NT2/D1 (cell line): ENCODE results near the gene TOM1L1.

ENCODE experiments used
- DNase-seq: peaks from one replicate; pipeline ENCODE4 v3.0.0-alpha.2; 2011; ENCODE audit warnings: low read depth, low spot score
- H3K27me3 ChIP-seq: 2 replicates; pipeline ENCODE4 v1.6.0; 2011; ENCODE audit warnings: mild to moderate bottlenecking; ENCODE audit not compliant: insufficient read length, insufficient read depth
- H3K36me3 ChIP-seq: 2 replicates; pipeline ENCODE4 v1.6.1; 2011; ENCODE audit warnings: mild to moderate bottlenecking, low read length, mixed read lengths; ENCODE audit not compliant: insufficient read depth, insufficient read length
- H3K4me1 ChIP-seq: 2 replicates; pipeline ENCODE4 v1.5.1; 2011; ENCODE audit not compliant: insufficient read depth, insufficient read length
- H3K4me3 ChIP-seq: 2 replicates; pipeline ENCODE4 v1.5.1; 2011; ENCODE audit warnings: low read depth; ENCODE audit not compliant: insufficient read length
- H3K9ac ChIP-seq: 2 replicates; pipeline ENCODE4 v1.6.0; 2011; ENCODE audit warnings: low read depth; ENCODE audit not compliant: insufficient read length
- H3K9me3 ChIP-seq: 2 replicates; pipeline ENCODE4 v1.5.1; 2011; ENCODE audit warnings: mild to moderate bottlenecking, low read length; ENCODE audit not compliant: insufficient read depth
- SUZ12 ChIP-seq: IDR thresholded peaks from 2 replicates; pipeline ENCODE4 v1.6.1; 2011; ENCODE audit not compliant: insufficient read length, insufficient read depth; ENCODE audit errors: extremely low read depth
- YY1 ChIP-seq: IDR thresholded peaks from 2 replicates; pipeline ENCODE4 v1.6.1; 2011; ENCODE audit not compliant: insufficient read length, insufficient read depth
- ZNF274 ChIP-seq: IDR thresholded peaks from 2 replicates; pipeline ENCODE4 v1.6.1; 2011; ENCODE audit warnings: mild to moderate bottlenecking, low read depth, low read length

Gene TOM1L1, protein sequence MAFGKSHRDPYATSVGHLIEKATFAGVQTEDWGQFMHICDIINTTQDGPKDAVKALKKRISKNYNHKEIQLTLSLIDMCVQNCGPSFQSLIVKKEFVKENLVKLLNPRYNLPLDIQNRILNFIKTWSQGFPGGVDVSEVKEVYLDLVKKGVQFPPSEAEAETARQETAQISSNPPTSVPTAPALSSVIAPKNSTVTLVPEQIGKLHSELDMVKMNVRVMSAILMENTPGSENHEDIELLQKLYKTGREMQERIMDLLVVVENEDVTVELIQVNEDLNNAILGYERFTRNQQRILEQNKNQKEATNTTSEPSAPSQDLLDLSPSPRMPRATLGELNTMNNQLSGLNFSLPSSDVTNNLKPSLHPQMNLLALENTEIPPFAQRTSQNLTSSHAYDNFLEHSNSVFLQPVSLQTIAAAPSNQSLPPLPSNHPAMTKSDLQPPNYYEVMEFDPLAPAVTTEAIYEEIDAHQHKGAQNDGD

GRCh38 chr17:54900457-54901229 is at the start of gene TOM1L1:
TSS of gene TOM1L1 (plus strand) at chr17:54900852. CDS start at chr17:54900866, 14 bp downstream.
- peak within 1 kb of the TSS; percentile 80 for H3K4me3 ChIP-seq
- H3K9ac ChIP-seq: peak within 1 kb of the TSS; percentile 92
- H3K4me1 ChIP-seq: peaks cover 4% of the 10 kb centered on the region
- peak; percentile 51 for DNase-seq
- H3K9me3 ChIP-seq: no peaks in the 10 kb centered on the region
- TF ChIP-seq YY1: no peak
- TF ChIP-seq SUZ12: no peak
- TF ChIP-seq ZNF274: no peak
- peaks cover 10% of the 10 kb centered on the region for H3K36me3 ChIP-seq
- H3K27me3 ChIP-seq: no peaks in the 10 kb centered on the region

- H3K27me3 ChIP-seq: no peaks in the 10 kb centered on the region
- no peaks in the 10 kb centered on the region for H3K4me1 ChIP-seq
- no peaks in the 10 kb centered on the region for H3K36me3 ChIP-seq
- no peak for DNase-seq
- no peaks in the 10 kb centered on the region for H3K9me3 ChIP-seq
- no peak overlapping the region for H3K4me3 ChIP-seq
- TF ChIP-seq YY1 (no peak), ZNF274 (no peak), SUZ12 (no peak)
- no peak overlapping the region for H3K9ac ChIP-seq
Measured at GRCh38 chr17:54859187-54859586, 41.5 kb upstream of the TOM1L1 start.

- no peaks in the 10 kb centered on the region for H3K9me3 ChIP-seq
- DNase-seq: no peak
- H3K4me3 ChIP-seq: no peak overlapping the region
- H3K9ac ChIP-seq: no peak overlapping the region
- no peaks in the 10 kb centered on the region for H3K27me3 ChIP-seq
- TF ChIP-seq SUZ12 (no peak), ZNF274 (no peak), YY1 (no peak)
- no peaks in the 10 kb centered on the region for H3K36me3 ChIP-seq
- H3K4me1 ChIP-seq: no peaks in the 10 kb centered on the region
Measured at GRCh38 chr17:54860617-54861470, 39.8 kb upstream of the TOM1L1 start.

- Histone ChIP-seq H3K36me3 (no peaks in the 10 kb centered on the region), H3K9me3 (no peaks in the 10 kb centered on the region), H3K4me1 (no peaks in the 10 kb centered on the region), H3K9ac (no peak overlapping the region), H3K4me3 (no peak overlapping the region), H3K27me3 (no peaks in the 10 kb centered on the region)
- DNase-seq: no peak
- no peak for TF ChIP-seq SUZ12
Measured at GRCh38 chr17:54861471-54861983, 39.1 kb upstream of the TOM1L1 start.

GRCh38 chr17:54863176-54863575 is 37.5 kb upstream of the TOM1L1 start:
- Histone ChIP-seq H3K27me3 (no peaks in the 10 kb centered on the region), H3K9ac (no peak overlapping the region), H3K4me3 (no peak overlapping the region), H3K36me3 (no peaks in the 10 kb centered on the region), H3K9me3 (no peaks in the 10 kb centered on the region), H3K4me1 (no peaks in the 10 kb centered on the region)
- TF ChIP-seq SUZ12 (no peak), YY1 (no peak), ZNF274 (no peak)
- DNase-seq: no peak

DNA sequence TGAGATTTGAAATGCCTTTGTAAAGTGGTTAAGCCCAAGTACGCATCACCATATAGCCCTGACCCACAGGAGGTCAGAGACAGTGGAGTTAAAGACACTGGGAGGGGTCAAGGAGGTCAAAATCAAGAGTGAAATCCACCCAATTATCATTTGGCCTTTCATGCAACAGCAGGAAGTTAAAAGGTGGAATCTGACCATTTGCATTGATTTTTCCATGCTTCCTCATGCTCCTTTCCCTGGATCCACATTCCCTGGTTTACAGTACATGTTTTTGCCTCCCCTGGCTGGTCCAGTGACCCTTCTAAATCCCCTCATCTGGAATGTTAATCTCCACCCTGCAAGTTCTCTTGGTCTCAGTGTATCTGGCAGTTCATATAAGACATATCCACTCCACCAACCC is 36.6 kb upstream of the TOM1L1 start:
- H3K36me3 ChIP-seq: no peaks in the 10 kb centered on the region
- TF ChIP-seq SUZ12: no peak
- no peak for TF ChIP-seq YY1
- no peak for TF ChIP-seq ZNF274
- H3K9me3 ChIP-seq: no peaks in the 10 kb centered on the region
- H3K9ac ChIP-seq: no peak overlapping the region
- no peaks in the 10 kb centered on the region for H3K27me3 ChIP-seq
- no peak overlapping the region for H3K4me3 ChIP-seq
- H3K4me1 ChIP-seq: no peaks in the 10 kb centered on the region
- DNase-seq: no peak
